H1 (cell line): ENCODE data around the gene SCYL3. TPM values are rescaled to one million over a fixed set of nuclear protein-coding genes. Genes with fewer than 3 reads are reported as not detected.

Experiments used
- CHD1 ChIP-seq: IDR thresholded peaks from 2 replicates; pipeline ENCODE4 v1.6.1; 2012; ENCODE audit warnings: low read depth, low read length, improper control_type of control experiment
- SRF ChIP-seq: IDR thresholded peaks from 2 replicates; pipeline ENCODE4 v1.6.1; 2011; ENCODE audit warnings: mild to moderate bottlenecking, low read depth, low read length, moderate library complexity
- TAF7 ChIP-seq: optimal IDR thresholded peaks from 2 replicates; pipeline ENCODE3; 2011; ENCODE audit warnings: low read depth, mild to moderate bottlenecking, inconsistent platforms, low read length, moderate library complexity, borderline replicate concordance
- polyA plus RNA-seq, 7 experiments: library from polyadenylated mRNA; depleted of rRNA in 3 of 7; stranded (reverse) in 5 of 7; unstranded in 2 of 7; fragments of >200 nt in 5 of 7; fragments of 200-250 nt in 2 of 7; gene quantifications; 1 replicate in 5 of 7; 2 replicates in 1 of 7; 4 replicates in 1 of 7; pipeline versions ENCODE4 v1.2.1 to v1.2.3, GENCODE V29; 2011 to 2013; ENCODE audit warnings: missing spikeins in 2 of 7, mixed read lengths in 2 of 7
- total RNA-seq: library from RNA; stranded (reverse); fragmentation: NEBNext Ultra II Directional; extraction: Animal tissue kit (Norgen Biotek cat#: 25700); gene quantifications from 2 replicates; pipeline ENCODE4 v1.2.1, GENCODE V29; 2021

The SCYL3 gene
- total and polyA plus RNA-seq, 2 of the 8 experiments (the other 6 are each of a cell fraction or from before 2014, with no cell fraction given) = 2.7 to 5.3 TPM

- TF ChIP-seq SRF (no peak), CHD1 (no peak), TAF7 (no peak)
Measured at GRCh38 chr1:169892927-169893644, 610 bp downstream of the SCYL3 start (continued).
